Retina (tissue), 1 donor: ENCODE measurements around the gene FOXN3.
"Not testable (repeated sequence)": the region's sequence is repeated elsewhere in the genome, so short reads cannot be mapped to it uniquely, and the experiment has no call there.

ENCODE experiments used
- DNase-seq: peaks from one replicate; pipeline ENCODE4 v3.0.0-alpha.2; 2016

The FOXN3 gene

DNA sequence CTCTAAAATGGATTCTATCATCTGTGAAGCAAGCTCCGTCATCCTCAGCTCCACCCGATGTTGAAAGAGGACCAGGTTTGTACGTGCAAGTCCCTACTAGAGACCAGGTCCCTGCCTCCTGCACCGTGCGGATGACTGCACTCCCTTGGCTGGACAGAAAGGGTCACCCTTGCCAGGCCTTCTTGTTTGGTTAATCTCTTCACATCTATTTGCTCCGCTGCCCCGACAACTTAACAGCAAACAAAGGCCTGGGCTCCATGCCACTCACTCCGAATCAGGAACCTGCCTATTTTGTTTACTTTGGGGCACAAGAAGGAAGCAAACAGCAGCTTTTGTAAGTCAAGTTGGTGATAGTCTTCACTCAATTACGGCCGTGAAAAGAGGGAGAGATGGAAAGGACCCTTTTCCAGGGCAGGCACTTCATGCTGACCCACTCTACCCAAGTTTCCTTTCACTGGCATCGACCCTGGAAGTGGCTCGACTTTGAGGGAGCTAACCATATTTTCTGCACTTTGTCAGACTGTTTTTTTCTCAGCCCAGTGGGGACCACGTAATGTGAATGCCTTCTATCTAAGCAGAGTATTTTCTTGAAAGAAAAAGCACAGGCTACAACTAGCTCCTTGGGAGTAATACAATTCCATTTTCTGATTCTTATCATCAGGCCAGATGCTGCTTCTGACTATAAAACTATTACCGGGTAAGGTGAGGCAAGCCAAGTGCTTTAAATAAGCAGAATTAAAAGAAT, 202.6 kb downstream of the FOXN3 start:
- no peak for DNase-seq

DNA sequence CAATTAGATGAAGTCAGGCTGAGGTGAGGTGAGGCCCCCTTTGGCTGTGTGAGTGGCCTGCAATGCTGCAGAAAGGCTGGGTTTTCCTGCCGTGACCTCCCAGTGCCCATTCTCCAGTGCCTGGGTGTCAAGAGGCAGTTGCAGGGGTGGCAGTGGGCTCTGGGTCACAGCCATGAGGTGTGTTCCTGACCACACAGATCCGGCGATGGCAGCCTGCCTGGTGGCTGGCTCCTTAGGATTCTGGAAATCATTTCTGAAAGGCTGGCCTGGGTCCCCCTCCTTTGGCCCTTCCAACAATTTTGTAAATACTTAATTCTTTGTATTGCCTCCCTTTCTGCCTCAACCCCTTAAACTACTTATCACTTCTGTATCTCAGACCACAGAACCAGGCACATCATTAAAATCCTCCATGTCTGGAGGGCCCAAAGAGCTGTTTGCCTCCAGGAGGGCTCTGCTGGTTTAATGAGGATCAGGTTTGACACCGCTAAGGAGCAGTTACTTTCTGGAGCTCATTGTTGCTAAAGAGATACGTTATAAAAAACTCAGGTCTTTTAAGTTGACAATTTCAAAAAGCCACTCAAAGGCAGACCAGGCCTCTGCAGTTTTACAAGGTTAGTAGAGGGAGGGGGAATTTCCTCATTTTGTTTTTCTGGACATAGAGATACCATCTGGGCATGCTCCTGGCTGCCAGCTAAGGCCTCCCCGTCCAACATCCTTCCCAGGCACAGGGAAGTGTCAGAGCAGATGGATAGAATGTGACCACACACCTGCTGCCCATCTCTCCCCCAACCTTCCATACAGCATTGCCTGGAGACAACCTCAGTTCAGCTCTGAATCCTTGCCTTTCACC, 204.4 kb downstream of the FOXN3 start:
- DNase-seq: no peak

DNA sequence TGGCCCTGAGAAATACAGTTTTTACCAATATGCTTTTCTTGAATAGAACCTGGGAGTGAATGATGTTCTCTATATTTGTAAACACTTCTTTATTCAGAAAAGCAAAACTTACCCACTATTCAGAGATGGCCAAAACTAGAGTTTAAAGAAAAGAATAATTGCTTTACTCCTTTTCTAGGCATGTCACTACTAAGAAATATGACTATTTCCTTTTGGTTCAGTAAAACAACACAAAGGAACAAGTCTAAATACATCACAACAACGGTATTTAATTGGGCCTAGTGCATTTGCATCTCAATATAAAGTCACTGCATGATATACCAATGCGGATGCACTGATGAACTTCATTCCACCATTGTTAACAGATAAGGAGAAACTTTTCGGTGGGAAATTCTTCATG, 207.5 kb downstream of the FOXN3 start:
- DNase-seq: no peak

DNA sequence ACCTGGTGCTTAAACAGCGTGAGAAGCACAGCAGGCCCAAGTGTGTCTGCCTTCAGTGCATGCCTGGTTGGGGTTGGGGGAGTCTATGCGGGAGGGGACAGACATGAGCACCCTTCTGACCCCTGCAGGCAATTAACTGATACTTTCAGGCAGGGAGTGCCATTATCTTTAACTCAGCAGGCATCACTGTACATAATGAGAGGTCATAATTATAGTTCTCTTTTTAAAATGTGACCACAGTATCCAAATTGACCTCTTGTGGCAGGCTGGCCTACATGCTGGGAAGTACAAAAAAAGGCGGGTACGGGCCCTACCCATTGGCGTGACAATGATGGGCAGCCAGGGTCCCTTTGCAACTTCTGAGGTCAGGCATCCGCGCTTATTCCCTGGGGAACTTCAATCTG, 209.1 kb downstream of the FOXN3 start:
- peak; percentile 68 for DNase-seq

DNA sequence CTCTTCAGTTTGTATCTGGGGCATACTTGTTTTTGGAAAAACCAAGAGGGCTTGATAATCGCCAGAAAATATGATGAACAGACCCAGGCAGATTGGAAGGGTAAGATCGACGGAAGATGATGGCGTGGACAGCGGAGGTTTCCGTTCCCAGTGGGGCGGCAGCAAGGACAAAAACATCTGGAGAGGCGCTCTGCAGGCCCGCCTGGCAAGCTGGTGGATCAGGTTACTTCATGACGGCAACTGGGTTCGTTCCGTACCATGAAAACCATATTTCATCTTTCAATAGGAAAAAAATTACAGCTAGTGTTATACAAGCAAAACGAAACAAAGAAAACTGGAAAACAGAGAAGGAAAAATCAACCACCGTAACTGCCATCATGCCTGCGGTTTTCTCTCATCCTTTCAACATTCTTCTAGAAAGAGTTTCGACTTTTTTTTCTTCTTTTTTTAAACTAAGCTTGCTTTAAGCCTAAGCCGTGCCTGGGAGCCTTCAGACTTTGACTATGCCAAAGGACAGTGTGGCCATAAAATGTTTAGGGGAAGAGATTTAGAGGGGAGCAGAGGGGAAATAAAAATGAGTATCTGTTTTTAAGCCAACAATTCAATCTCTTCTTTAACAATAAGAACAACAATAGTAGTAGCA, 210.5 kb downstream of the FOXN3 start:
- DNase-seq: no peak

DNA sequence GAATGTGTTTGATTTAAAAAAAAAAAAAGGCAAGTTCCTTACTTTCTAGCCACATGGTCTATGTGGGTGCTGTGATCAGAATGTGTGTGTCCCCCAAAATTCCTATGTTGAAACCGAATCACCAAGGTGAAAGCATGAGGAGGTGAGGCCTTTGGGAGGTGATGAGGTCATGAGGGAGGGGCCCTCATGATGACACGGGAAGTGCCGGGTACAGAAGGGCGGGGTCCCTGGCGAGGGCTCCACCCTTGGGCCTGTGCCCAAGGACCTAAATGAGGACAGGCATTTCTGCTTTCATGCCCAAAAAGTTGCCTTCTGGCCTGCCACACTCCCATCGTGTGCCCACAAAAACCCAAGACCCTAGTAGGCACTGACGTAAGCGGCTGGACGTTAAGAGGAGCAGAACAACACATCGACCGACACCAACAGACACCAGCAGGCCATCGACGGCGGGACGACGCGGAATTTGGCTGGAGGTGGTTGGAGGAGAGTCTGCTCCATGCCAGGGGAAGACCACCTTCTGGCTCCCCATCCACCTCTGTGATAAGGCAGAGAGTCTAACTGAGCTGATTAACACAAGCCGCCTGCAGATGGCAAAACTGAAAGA, 211.8 kb downstream of the FOXN3 start:
- DNase-seq: no peak

DNA sequence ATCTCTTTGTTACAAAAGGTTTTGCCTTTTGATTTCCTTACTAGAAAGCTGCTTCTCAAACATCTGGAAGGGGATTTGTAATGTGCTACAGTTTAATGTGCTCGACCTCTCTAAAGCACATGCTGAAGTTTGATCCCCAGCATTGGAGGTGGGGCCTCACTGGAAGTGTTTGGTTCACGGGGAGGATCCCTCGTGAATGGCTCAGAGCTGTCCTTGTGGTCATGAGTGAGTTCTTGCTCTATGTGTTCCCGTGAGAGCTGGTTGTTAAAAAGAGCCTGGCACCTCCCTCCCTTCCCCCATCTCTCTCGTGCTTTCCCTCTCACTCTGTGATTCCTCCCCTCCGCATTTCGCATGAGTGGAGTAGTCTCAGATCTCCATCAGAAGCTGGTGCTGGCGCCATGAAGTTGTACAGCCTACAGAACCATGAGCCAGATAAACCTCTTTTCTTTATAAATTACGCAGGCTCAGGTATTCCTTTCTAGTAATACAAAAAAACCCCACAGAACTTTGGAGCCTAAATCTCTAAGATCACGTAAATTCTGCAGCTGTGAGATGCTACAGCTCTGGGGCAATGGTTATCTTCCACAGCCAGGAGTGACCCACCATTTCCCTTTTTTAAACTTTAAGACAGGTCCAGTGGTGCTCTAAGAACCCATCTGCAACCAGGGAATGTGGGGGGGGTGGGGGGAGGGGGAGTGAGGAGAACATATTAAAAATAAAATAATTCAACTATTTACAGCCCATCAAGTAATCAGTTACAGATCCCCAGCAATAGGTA, 214.4 kb downstream of the FOXN3 start:
- DNase-seq: no peak

DNA sequence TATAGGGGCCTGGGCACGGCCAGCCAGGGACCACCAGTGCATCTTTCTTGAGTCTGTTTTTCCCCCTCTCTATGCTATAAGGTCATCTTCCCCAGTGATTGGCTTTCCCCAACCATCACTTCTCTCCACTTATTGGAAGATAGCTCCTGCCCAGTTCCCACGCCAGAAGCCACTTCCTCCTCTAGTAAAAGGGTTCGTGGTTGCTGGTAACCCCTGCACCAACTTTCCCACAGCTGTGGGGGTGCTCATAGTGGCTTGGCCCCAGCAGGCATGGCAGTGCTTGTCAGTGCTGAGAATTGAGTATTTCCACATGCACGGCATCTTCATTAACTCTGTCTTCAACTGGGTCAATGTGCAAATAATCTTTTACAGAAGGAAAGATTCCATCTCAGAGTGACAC, 215.4 kb downstream of the FOXN3 start:
- no peak for DNase-seq

DNA sequence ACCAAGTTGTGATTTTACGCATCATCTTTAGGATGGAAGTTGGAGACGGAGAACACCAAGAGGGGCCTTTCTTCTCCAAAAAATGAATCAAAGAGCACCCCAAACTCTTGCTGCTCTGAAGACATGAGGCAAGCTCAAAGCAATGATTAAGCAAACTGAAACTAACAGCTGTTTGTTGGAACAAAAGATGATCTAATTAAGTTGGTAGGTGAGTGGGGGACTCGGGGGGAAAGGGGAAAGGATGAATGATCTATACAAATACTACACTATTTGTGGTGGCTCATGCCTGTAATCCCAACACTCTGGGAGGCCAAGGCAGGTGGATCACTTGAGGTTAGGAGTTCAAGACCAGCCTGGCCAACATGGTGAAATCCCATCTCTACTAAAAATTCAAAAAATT, 217.7 kb downstream of the FOXN3 start:
- not testable (repeated sequence) for DNase-seq

DNA sequence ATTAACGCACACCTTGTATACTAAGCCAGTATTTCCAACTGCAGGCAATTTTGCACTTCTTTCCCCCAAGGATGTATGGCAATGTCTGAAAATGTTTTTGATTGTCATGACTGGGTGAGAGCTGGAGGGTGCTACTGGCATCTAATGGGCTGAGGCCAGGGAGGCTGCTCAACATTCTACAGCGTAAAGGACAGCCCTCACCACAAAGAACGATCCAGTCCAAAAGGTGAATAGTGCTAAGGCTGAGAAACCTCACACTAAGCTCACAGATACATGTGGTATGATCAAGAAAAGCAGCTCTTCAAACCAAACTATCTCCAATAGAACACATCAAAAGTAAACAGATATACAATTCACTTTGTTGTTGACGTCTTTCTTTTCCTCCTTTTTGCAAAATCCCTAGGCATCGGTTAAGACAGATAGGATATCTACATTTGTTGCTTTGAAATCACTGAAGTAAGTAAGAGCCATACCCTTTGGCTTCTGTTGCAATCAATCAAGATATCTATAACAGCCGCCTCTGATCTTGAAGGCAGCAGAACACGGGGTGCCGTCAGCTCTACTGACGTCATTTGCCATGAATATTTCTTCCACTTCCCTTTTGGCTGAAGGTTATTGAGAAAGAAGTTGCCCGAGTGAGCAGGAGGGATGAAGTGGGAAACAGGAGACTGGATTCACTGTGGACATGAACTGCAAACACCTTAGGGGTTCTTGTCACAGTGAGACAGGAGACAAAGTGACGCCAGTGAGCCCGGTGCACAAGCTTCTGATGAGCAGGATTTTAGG, 218.3 kb downstream of the FOXN3 start:
- no peak for DNase-seq

DNA sequence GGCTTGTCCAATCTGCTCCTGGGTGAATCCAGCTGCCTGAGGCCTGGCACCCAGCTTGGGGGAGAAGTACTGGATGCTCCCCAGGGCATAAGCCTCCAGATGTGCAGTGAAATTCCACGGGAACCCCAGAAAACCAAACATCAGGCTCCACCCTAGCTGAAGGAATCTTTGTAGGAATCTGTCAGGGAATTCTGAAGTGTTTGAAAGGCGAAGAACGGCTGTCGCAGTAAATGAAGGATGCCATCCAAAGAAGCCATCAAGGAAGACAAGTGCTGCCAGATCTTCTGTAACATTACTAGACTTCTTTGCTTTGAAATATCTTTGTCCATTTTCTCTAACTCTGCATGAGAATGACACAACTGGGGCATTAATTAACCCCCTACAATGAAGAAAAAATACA, 219.4 kb downstream of the FOXN3 start:
- no peak for DNase-seq

DNA sequence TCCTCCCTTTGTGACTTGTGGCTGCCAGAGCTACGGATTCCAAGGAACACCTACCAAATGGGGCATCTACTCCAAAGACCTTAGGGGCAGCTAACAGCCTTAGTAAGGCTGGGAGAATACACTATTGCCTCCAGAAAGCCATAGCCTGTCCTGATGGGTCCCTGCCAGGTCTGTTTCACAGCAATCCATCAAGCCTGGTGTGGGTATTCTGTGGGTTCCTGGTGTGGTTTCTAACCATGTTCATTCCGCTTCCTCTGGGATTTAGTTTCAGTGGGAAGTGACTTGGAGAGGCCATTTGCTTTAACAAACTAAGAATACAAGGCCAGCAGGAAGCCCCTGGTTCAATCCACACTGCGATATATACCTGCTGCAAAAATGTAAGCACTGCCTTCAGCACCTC, 220.5 kb downstream of the FOXN3 start:
- DNase-seq: no peak

DNA sequence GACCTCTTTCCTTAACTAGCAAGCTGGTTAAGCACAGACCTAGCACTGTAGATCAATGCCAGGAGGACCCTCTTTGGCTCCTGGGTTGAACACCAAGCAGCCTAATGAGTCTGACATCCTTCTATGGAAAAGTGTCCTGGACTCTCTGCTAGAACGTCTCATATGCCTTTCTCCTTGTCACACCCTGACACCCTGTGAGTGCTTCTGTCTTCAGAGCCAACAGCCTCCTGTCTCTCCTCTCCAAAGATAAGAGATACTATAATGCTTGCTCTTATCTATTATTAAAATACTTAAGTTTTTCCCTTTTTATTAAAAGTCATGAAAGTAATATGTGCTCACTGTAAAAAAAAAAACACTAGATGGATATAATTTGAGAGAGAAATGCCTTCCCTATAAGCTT, 222.7 kb downstream of the FOXN3 start:
- DNase-seq: no peak

DNA sequence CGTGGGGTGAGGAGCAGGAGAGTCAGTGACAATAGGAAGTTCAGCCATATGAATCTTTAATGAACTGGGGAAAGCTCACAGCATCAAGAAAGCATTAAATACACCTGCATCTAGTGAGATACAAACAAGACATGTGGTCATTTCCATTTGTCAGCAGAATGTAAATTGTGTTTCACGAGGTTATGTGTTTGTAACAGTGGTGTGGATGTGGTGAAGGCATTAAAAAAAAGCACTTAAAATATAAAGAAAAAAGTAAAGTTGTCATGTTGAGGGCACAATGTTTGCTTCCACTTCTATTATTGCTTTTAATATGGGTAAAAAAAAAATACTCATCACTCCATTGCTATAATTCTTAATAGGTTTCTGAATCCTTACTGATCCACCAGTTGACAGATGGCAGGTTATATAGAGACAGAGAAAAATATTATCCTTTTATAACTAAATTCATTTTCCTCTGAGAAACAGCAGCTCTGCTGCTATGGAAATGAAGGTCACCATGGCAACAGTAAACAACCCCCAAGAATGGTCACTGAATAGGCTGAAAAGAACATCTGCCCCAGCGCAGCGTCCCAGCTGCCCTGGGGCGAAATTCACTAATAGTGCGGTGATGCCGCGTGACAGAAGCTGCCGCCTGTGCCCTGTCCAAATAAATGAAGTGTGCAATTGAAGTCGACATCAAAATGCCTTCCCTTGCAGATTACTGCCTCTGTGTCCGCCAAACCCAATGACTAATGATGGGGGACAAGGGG, 226.1 kb downstream of the FOXN3 start:
- peak; percentile 88 for DNase-seq

DNA sequence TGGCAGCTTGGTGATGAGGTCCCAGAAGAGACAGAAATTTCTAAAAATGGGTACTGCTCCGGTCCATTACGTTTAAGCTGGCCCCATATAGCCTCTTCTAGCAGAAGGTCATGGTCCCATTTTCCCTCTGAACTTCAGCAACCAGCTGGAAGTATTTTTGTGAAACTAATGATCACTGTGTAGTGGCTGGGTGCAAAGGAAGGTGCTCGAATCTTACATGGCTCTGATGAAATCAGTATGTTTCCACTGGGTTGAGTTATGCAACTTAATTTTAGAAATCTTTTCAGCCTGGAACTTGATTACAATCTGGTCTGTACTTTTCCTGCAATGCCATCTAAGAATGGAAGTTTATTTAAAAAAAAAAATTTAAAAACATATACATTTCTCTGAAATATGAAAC, 228.5 kb downstream of the FOXN3 start:
- DNase-seq: no peak

DNA sequence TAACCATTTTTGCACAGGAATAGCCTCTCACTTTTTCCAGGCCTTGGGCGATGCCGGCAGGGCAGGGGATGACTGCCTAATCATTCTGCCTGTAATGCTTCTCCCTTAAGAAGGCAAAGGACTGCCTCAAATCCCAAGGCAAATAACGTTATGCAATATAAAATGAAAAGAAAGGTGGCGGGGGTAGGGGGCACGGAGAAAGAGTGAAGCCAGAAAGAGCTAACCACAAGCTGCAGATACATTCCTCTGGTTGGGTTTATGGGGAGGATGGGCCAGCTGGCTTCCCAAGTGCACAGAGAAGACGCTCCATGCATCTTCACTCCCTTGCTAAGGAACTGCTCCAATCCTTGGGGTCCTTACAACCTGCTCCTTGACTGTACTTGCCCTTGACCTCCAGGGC, 229.5 kb downstream of the FOXN3 start:
- no peak for DNase-seq

DNA sequence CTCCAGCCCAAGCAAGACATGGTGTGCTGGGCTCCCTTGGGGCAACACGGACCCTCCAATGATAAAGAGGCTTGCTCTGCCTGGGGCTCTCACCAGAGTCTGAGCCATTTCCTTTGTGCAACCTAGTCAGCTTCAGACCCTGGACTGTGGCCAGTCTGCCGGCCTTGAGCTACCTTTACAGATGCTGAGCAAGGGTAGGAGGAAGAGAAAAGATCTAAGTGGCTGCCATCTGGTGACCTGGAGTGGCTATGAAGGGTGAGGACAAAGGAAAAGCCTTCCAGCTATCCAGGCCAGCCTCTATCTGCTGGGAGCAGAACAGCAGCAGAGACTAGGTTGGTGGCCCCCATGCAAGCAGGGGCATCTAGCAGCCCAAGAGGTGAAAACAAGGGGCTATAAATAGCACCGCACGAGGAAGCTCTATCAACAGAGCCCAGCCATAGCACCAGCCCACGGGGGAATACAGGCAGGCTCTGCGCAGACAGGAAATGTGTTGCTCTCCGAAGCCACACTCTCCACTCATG, 230.1 kb downstream of the FOXN3 start:
- DNase-seq: peak; percentile 44

DNA sequence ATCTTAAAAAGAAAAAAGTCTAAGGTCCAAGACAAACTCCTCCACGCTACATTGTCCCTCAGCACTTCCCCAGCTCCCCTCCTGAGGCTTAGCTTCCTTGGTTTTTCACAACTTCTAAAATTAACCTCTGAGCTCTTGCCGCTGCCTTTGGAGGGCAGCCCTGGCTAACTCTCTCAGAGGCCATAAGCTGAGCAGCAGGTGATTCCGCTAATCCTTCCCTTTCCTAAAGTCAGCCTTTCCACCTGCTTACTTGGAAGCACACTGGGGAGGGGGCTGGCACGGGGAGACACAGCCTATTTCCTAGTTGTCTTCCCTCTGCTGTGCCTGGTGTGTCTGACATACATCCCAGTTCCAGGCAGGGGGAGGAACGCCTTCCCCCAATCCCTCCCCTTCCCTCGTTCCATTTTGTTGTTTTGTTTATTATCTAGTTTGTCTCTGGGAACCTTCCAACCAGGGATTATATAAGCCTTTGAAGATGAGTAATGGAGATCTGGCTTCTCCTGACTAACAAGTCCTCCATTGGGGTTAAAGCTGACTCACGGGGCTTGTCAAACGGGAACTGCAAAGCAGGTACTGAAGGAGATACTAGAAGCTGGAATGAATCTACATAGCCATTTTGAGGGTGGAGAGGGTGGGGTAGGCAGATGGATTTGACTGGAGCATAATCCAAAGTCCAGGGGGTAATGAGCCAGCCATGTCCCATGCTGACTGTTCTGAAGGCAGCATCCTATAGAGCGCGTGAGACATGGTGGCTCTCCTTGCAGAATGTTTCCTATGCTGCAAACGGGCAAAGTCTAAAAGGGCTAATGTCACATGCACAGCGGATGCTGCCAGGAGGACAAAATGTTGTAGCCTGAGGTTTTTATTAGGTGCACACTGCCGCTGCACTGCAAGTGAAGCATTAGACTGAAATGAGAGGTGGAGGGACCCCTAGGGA, 230.8 kb downstream of the FOXN3 start:
- no peak for DNase-seq

DNA sequence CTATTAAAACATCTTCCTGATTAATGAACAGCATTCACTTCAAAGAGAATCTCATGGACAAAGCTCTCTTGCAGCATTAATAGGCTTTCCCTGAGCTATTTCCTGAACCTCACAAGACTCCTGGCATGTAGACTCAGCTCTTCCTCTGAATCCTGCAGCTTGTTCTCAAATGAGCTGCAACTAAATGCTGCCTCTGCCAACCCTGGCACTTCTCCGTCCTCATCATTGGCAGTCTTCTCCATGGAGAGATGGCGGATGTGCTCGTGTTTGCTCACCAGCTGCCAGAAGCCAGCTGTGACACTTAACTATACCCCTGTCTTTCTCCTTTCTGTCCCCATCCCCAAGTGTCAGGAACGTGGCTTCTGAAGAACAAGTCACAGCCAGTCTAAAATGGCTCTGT, 232.1 kb downstream of the FOXN3 start:
- no peak for DNase-seq

DNA sequence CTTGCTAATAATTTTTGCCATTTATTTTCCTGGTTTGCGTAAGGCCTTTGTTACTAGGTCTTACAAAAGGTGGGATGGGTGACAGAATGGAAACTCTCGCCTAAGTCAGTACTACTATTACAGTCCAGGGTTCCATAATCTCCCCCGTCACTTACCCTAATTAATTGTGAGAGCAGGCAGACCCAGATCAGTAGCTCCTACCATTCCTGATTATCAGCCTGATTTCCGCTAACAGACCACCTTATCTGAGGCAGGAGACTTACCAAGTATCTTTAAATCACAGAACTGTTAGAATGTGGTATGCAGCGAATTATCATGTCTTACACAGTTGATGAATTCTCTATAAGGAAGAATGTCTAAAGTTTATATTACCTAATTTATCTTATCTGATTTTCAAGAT, 234.7 kb downstream of the FOXN3 start:
- DNase-seq: no peak
